Keratinocyte (primary cell): ENCODE data around the gene KCNK18. TPM values are rescaled to one million over a fixed set of nuclear protein-coding genes. Genes with fewer than 3 reads are reported as not detected.
"Not testable (repeated sequence)": the region's sequence is repeated elsewhere in the genome, so short reads cannot be mapped to it uniquely, and the experiment has no call there.

Experiments
- DNase-seq: peaks from one replicate; pipeline ENCODE4 v3.0.0-alpha.2; 2011; ENCODE audit warnings: low read depth, missing footprints, low spot score
- FAIRE-seq: peaks from 2 replicates; lab custom pipeline; 2011; peaks lifted over from hg19 to GRCh38; lab: Jason Lieb, UNC
- H2AFZ ChIP-seq: 2 replicates; pipeline ENCODE4 v1.6.0; 2012; ENCODE audit warnings: low read length, control low read depth, inconsistent platforms; ENCODE audit not compliant: control insufficient read depth
- H3K27ac ChIP-seq: 2 replicates; pipeline ENCODE4 v1.5.1; 2011; ENCODE audit warnings: low read length; ENCODE audit not compliant: control insufficient read depth, insufficient read depth
- H3K27me3 ChIP-seq: 3 replicates; pipeline ENCODE4 v1.6.0; 2011; ENCODE audit warnings: low read length; ENCODE audit not compliant: control insufficient read depth, insufficient read depth; ENCODE audit errors: extremely low read depth
- H3K36me3 ChIP-seq, 2 experiments: 2 replicates in 1 of 2; 3 replicates in 1 of 2; pipeline ENCODE4 v1.5.1; 2011; ENCODE audit warnings: low read length in 2 of 2, mild to moderate bottlenecking in 1 of 2; ENCODE audit not compliant: control insufficient read depth in 2 of 2, insufficient read depth in 2 of 2; ENCODE audit errors: extremely low read depth in 1 of 2
- H3K4me1 ChIP-seq: 3 replicates; pipeline ENCODE4 v1.5.1; 2011; ENCODE audit warnings: low read length; ENCODE audit not compliant: control insufficient read depth, insufficient read depth; ENCODE audit errors: extremely low read depth
- H3K4me2 ChIP-seq: 3 replicates; pipeline ENCODE4 v1.6.0; 2011; ENCODE audit warnings: low read depth, low read length; ENCODE audit not compliant: control insufficient read depth, insufficient read depth; ENCODE audit errors: extremely low read depth
- H3K4me3 ChIP-seq, 3 experiments: fragments of 200-600 bp in 1 of 3; sonication (generic) in 1 of 3; 2 replicates in 2 of 3; 3 replicates in 1 of 3; pipeline ENCODE4 v1.5.1; 2011 to 2016; ENCODE audit warnings: low read length in 3 of 3, mild to moderate bottlenecking in 3 of 3, control low read depth in 2 of 3, inconsistent platforms in 1 of 3, low read depth in 1 of 3, mixed read lengths in 1 of 3, mixed run types in 1 of 3, moderate library complexity in 1 of 3; ENCODE audit not compliant: control insufficient read depth in 2 of 3, insufficient read depth in 2 of 3; ENCODE audit errors: extremely low read depth in 1 of 3
- H3K79me2 ChIP-seq: 2 replicates; pipeline ENCODE4 v1.6.0; 2012; ENCODE audit warnings: low read length; ENCODE audit not compliant: control insufficient read depth, insufficient read depth
- H3K9ac ChIP-seq: 3 replicates; pipeline ENCODE4 v1.6.0; 2011; ENCODE audit warnings: low read length; ENCODE audit not compliant: control insufficient read depth, insufficient read depth; ENCODE audit errors: extremely low read depth
- H3K9me1 ChIP-seq: 3 replicates; pipeline ENCODE4 v1.6.0; 2011; ENCODE audit warnings: low read length; ENCODE audit not compliant: control insufficient read depth, insufficient read depth; ENCODE audit errors: extremely low read depth
- H3K9me3 ChIP-seq: 2 replicates; pipeline ENCODE4 v1.5.1; 2012; ENCODE audit warnings: low read depth, low read length; ENCODE audit not compliant: control insufficient read depth
- H4K20me1 ChIP-seq: 3 replicates; pipeline ENCODE4 v1.6.0; 2011; ENCODE audit warnings: low read length; ENCODE audit not compliant: control insufficient read depth, insufficient read depth; ENCODE audit errors: extremely low read depth
- EZH2 ChIP-seq: IDR thresholded peaks from one replicate; pipeline ENCODE4 v1.6.1; 2012; ENCODE audit warnings: inconsistent platforms, mild to moderate bottlenecking, low read length, moderate library complexity
- dilution Hi-C: fragments of 300-500 bp; cut with MboI; formaldehyde crosslinking; loops from one replicate; pipeline ENCODE4 v1.7.0; 2020; ENCODE audit warnings: low sequenced_read_pairs; ENCODE audit not compliant: extremely low pct_ligation_motif_present
- polyA plus RNA-seq, 5 experiments: library from polyadenylated mRNA; depleted of rRNA in 3 of 5; stranded (reverse) in 3 of 5; stranded (forward) in 1 of 5; unstranded in 1 of 5; fragments of >200 nt; gene quantifications; 1 replicate in 1 of 5; 2 replicates in 3 of 5; 3 replicates in 1 of 5; pipeline versions ENCODE4 v1.2.1 to v1.2.3, GENCODE V29; 2011 to 2012; ENCODE audit warnings: missing spikeins in 2 of 5, low read depth in 1 of 5, low replicate concordance in 1 of 5
- TF ChIP-seq, protein P1 (sequence below), 3 experiments: IDR thresholded peaks in 1 of 3; conservative IDR thresholded peaks in 1 of 3; optimal IDR thresholded peaks in 1 of 3; 2 replicates in 2 of 3; 3 replicates in 1 of 3; pipeline versions ENCODE3 to v1.5.1; 2011; ENCODE audit warnings: low read length in 3 of 3, mild to moderate bottlenecking in 3 of 3, moderate library complexity in 2 of 3, control low read depth in 1 of 3, inconsistent platforms in 1 of 3; ENCODE audit not compliant: insufficient read depth in 2 of 3; ENCODE audit errors: extremely low read depth in 1 of 3

Gene KCNK18
- polyA plus RNA-seq, 1 donor (not counting 4 experiments of a cell fraction or from before 2014, with no cell fraction given) = not detected

DNA sequence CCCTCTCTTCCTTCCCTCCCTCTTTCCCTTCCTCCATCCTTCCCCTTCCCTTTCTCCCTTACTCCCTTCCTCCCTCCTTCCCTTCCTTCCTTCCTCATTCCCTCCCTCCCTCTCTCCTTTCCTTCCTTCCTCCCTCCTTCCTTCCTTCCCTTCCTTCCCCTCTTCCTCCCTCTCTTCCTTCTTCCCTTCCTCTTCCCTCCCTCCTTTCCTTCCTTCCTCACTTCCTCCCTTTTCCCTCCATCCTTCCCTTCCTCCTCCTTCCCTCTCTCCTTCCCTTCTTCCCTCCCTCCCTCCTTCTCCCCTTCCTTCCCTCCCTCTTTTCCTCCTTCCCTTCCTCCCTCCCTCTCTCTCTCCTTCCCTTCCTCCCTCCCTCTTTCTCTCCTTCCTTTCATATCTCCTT lies 30.9 kb downstream of the KCNK18 start:
- H4K20me1 ChIP-seq = no peaks in the 10 kb centered on the region
- H3K4me2 ChIP-seq = no peak overlapping the region
- dilution Hi-C loops = no loop called here
- TF ChIP-seq EZH2 = no peak
- TF ChIP-seq, protein P1, sequence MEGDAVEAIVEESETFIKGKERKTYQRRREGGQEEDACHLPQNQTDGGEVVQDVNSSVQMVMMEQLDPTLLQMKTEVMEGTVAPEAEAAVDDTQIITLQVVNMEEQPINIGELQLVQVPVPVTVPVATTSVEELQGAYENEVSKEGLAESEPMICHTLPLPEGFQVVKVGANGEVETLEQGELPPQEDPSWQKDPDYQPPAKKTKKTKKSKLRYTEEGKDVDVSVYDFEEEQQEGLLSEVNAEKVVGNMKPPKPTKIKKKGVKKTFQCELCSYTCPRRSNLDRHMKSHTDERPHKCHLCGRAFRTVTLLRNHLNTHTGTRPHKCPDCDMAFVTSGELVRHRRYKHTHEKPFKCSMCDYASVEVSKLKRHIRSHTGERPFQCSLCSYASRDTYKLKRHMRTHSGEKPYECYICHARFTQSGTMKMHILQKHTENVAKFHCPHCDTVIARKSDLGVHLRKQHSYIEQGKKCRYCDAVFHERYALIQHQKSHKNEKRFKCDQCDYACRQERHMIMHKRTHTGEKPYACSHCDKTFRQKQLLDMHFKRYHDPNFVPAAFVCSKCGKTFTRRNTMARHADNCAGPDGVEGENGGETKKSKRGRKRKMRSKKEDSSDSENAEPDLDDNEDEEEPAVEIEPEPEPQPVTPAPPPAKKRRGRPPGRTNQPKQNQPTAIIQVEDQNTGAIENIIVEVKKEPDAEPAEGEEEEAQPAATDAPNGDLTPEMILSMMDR (optimal IDR thresholded peaks at IDR 0.05 in 1 of 3, IDR thresholded peaks at IDR 0.05 in 1 of 3, conservative IDR thresholded peaks at IDR 0.05 in 1 of 3; ENCODE audit: extremely low read depth in 1 of 3, insufficient read depth in 2 of 3, low read length in 3 of 3) = no peak
- H3K4me1 ChIP-seq = no peaks in the 10 kb centered on the region
- no peak overlapping the region for H3K4me3 ChIP-seq
- H3K79me2 ChIP-seq = no peaks in the 10 kb centered on the region
- no peaks in the 10 kb centered on the region for H3K36me3 ChIP-seq
- no peak overlapping the region for H3K9ac ChIP-seq
- no peak for DNase-seq
- H3K9me3 ChIP-seq = no peaks in the 10 kb centered on the region
- no peak overlapping the region for H2AFZ ChIP-seq
- H3K9me1 ChIP-seq = no peaks in the 10 kb centered on the region
- H3K27me3 ChIP-seq = peaks cover 10% of the 10 kb centered on the region
- no peak for FAIRE-seq
- no peak overlapping the region for H3K27ac ChIP-seq

- H3K4me2 ChIP-seq, dilution Hi-C loops, H3K9me3 ChIP-seq, H3K27ac ChIP-seq, H3K36me3 ChIP-seq, H3K4me1 ChIP-seq, H3K9ac ChIP-seq, DNase-seq, FAIRE-seq, H2AFZ ChIP-seq, H3K9me1 ChIP-seq, H4K20me1 ChIP-seq, H3K79me2 ChIP-seq, H3K4me3 ChIP-seq: not testable (repeated sequence)
- H3K27me3 ChIP-seq = peaks cover 10% of the 10 kb centered on the region
Measured at GRCh38 chr10:117230107-117230506, 32.8 kb downstream of the KCNK18 start.

- no peaks in the 10 kb centered on the region for H4K20me1 ChIP-seq
- no peaks in the 10 kb centered on the region for H3K9me3 ChIP-seq
- dilution Hi-C loops = no loop called here
- H3K4me3 ChIP-seq = no peak overlapping the region
- H3K9ac ChIP-seq = no peak overlapping the region
- no peak for TF ChIP-seq EZH2
- TF ChIP-seq, protein P1 (optimal IDR thresholded peaks at IDR 0.05 in 1 of 3, IDR thresholded peaks at IDR 0.05 in 1 of 3, conservative IDR thresholded peaks at IDR 0.05 in 1 of 3; ENCODE audit: extremely low read depth in 1 of 3, insufficient read depth in 2 of 3, low read length in 3 of 3) = no peak
- no peak overlapping the region for H3K4me2 ChIP-seq
- no peaks in the 10 kb centered on the region for H3K79me2 ChIP-seq
- no peak overlapping the region for H3K27ac ChIP-seq
- no peak overlapping the region for H2AFZ ChIP-seq
- no peak for DNase-seq
- no peak for FAIRE-seq
- no peaks in the 10 kb centered on the region for H3K4me1 ChIP-seq
- peaks cover 54% of the 10 kb centered on the region for H3K27me3 ChIP-seq
- no peaks in the 10 kb centered on the region for H3K36me3 ChIP-seq
- no peaks in the 10 kb centered on the region for H3K9me1 ChIP-seq
Measured at GRCh38 chr10:117237401-117237991, 40.2 kb downstream of the KCNK18 start.
